Measurements from ENCODE around the gene C14orf119. TPM values are rescaled to one million over a fixed set of nuclear protein-coding genes. Genes with fewer than 3 reads are reported as not detected.

The C14orf119 gene
- total RNA-seq, 1 experiment from 2014 or later = 65.1 TPM

GRCh38 chr14:23118506-23119362, 23.4 kb downstream of the C14orf119 start, which contains the start of gene CEBPE:
Gene CEBPE, minus strand, starts transcription at chr14:23119255. Its CDS starts 164 bp downstream, at chr14:23119091.
- H3K4me1 Mint-ChIP-seq = peaks cover 51 to 57% of the 10 kb centered on the region in 2 experiments
- peak within 1 kb of the TSS in 1 of 2 experiments; percentile 56; a peak in 2 of 5 replicates for H3K4me3 Mint-ChIP-seq
- Histone ChIP-seq H2BK15ac (ENCODE audit: low read depth, low read length) (no peak within 1 kb of the TSS), H4K8ac (replicated peaks; ENCODE audit: insufficient read length, low read depth, low read length) (no peak within 1 kb of the TSS), H2BK5ac (ENCODE audit: insufficient read length, low read length) (no peak within 1 kb of the TSS), H3K14ac (ENCODE audit: insufficient read depth, low read length) (no peak within 1 kb of the TSS; the same call in 1 of the 2 replicates), H3K23ac (ENCODE audit: insufficient read length, low read depth, low read length) (no peak within 1 kb of the TSS), H3K27me3 (ENCODE audit: insufficient read depth, low read length) (no peaks in the 10 kb centered on the region), H3K4me2 (ENCODE audit: insufficient read depth, insufficient read length, low read length) (no peak within 1 kb of the TSS), H2BK20ac (ENCODE audit: low read depth, low read length, poor library complexity, severe bottlenecking) (no peak within 1 kb of the TSS), H2BK120ac (ENCODE audit: low read depth, low read length, poor library complexity, severe bottlenecking) (no peak within 1 kb of the TSS), H3K9ac (ENCODE audit: extremely low read depth, insufficient read length, low read length) (no peak within 1 kb of the TSS), H2AFZ (ENCODE audit: low read length) (no peak within 1 kb of the TSS), H4K91ac (ENCODE audit: insufficient read length, low read depth, low read length) (no peak within 1 kb of the TSS), H4K5ac (ENCODE audit: insufficient read length, low read depth, low read length) (no peak within 1 kb of the TSS), H3T11ph (ENCODE audit: low read length) (no peak within 1 kb of the TSS), H3K4ac (ENCODE audit: low read depth, low read length) (no peak within 1 kb of the TSS), H3K18ac (ENCODE audit: insufficient read length, low read depth, low read length) (no peak within 1 kb of the TSS), H3K79me2 (ENCODE audit: insufficient read depth, low read length) (no peaks in the 10 kb centered on the region), H3K9me3 (ENCODE audit: control insufficient read depth, low read depth, low read length) (no peaks in the 10 kb centered on the region), H4K20me1 (ENCODE audit: control insufficient read depth, insufficient read depth, insufficient read length) (no peaks in the 10 kb centered on the region), H3K56ac (ENCODE audit: insufficient read length, low read depth, low read length) (no peak within 1 kb of the TSS), H2BK12ac (ENCODE audit: insufficient read length, low read depth, low read length) (no peak within 1 kb of the TSS), H2AK5ac (ENCODE audit: insufficient read length, low read length) (no peak within 1 kb of the TSS), H3K4me1 (ENCODE audit: insufficient read depth, low read length) (peaks cover 13% of the 10 kb centered on the region), H3K23me2 (ENCODE audit: insufficient read length, low read depth, low read length, poor library complexity, severe bottlenecking) (no peaks in the 10 kb centered on the region), H3K27ac (ENCODE audit: insufficient read length, low read depth, low read length) (no peak within 1 kb of the TSS), H3K79me1 (ENCODE audit: insufficient read depth, low read depth, low read length, poor library complexity, severe bottlenecking) (no peaks in the 10 kb centered on the region)
- peaks cover 28% of the 10 kb centered on the region for H3K27me3 Mint-ChIP-seq (ENCODE audit: low read depth)
- no peaks in the 10 kb centered on the region; a peak in 1 of 7 replicates for H3K36me3 Mint-ChIP-seq (ENCODE audit: insufficient read depth in 1 of 3, low read depth in 3 of 3)
- H3K27ac Mint-ChIP-seq = peak within 1 kb of the TSS in 1 of 3 experiments; percentile 28; a peak in 1 of 7 replicates
- no CpG with 5 or more reads among the region's 32 CpGs for WGBS (ENCODE audit: extremely low coverage, insufficient read length, low lambda C conversion rate)
- H3K9me3 Mint-ChIP-seq = no peaks in the 10 kb centered on the region
- no peak for DNase-seq
- no peak for TF ChIP-seq CTCF (conservative IDR thresholded peaks at IDR 0.05)

All from H9 (cell line).